Measurements from ENCODE around the gene EFNA5.

- no peak for TF ChIP-seq POLR2AphosphoS5 (IDR thresholded peaks at IDR 0.05; ENCODE audit: low read depth, low read length)
- no peak for TF ChIP-seq POLR2A (IDR thresholded peaks at IDR 0.05; ENCODE audit: low read depth, low read length)
These were observed 289.4 kb downstream of the EFNA5 start for GRCh38 chr5:107381189-107381856.
